ENCODE data around the gene ECT2L. TPM values are rescaled to one million over a fixed set of nuclear protein-coding genes. Genes with fewer than 3 reads are reported as not detected.

Gene ECT2L
- total RNA-seq, 1 experiment from 2014 or later, result not detected

- no peak for DNase-seq (ENCODE audit: low spot score)
Measured at GRCh38 chr6:138805016-138805765, 9.3 kb downstream of the ECT2L start.

- DNase-seq (ENCODE audit: low spot score), result no peak
Measured at GRCh38 chr6:138806889-138807288, 11.0 kb downstream of the ECT2L start.

- no peak for DNase-seq (ENCODE audit: low spot score)
Measured at GRCh38 chr6:138809677-138810076, 13.8 kb downstream of the ECT2L start.

- no peak for DNase-seq (ENCODE audit: low spot score)
Measured at GRCh38 chr6:138811866-138812265, 16.0 kb downstream of the ECT2L start.

- no peak for DNase-seq (ENCODE audit: low spot score)
Measured at GRCh38 chr6:138814179-138814834, 18.4 kb downstream of the ECT2L start.

GRCh38 chr6:138815221-138815620, 19.3 kb downstream of the ECT2L start:
- no peak for DNase-seq (ENCODE audit: low spot score)

GRCh38 chr6:138815797-138816528, 20.1 kb downstream of the ECT2L start:
- peak; percentile 47 for DNase-seq (ENCODE audit: low spot score)

- peak; percentile 53 for DNase-seq (ENCODE audit: low spot score)
Measured at GRCh38 chr6:138817799-138818198, 21.9 kb downstream of the ECT2L start.

- DNase-seq (ENCODE audit: low spot score), result no peak
Measured at GRCh38 chr6:138818496-138819194, 22.8 kb downstream of the ECT2L start.

- DNase-seq (ENCODE audit: low spot score), result no peak
Measured at GRCh38 chr6:138821519-138821918, 25.6 kb downstream of the ECT2L start.

- DNase-seq (ENCODE audit: low spot score), result peak; percentile 64
Measured at GRCh38 chr6:138824482-138825144, 28.7 kb downstream of the ECT2L start.

- DNase-seq (ENCODE audit: low spot score), result no peak
Measured at GRCh38 chr6:138830248-138830647, 34.4 kb downstream of the ECT2L start.

GRCh38 chr6:138832182-138832581, 36.3 kb downstream of the ECT2L start:
- DNase-seq (ENCODE audit: low spot score), result no peak

GRCh38 chr6:138833816-138834539, 38.1 kb downstream of the ECT2L start:
- DNase-seq (ENCODE audit: low spot score), result no peak

GRCh38 chr6:138837246-138837645, 41.4 kb downstream of the ECT2L start:
- no peak for DNase-seq (ENCODE audit: low spot score)

GRCh38 chr6:138844192-138844591, 48.3 kb downstream of the ECT2L start:
- DNase-seq (ENCODE audit: low spot score), result peak; percentile 21

GRCh38 chr6:138847884-138848283, 52.0 kb downstream of the ECT2L start:
- no peak for DNase-seq (ENCODE audit: low spot score)

GRCh38 chr6:138848461-138848860, 52.6 kb downstream of the ECT2L start:
- no peak for DNase-seq (ENCODE audit: low spot score)

GRCh38 chr6:138849791-138850190, 53.9 kb downstream of the ECT2L start:
- no peak for DNase-seq (ENCODE audit: low spot score)

GRCh38 chr6:138856654-138857053, 60.8 kb downstream of the ECT2L start:
- DNase-seq (ENCODE audit: low spot score), result no peak

GRCh38 chr6:138857775-138858174, 61.9 kb downstream of the ECT2L start:
- DNase-seq (ENCODE audit: low spot score), result no peak
